GM21529 (cell line): ENCODE results near the gene COPG2.

Source experiments
- ATAC-seq: cut with Tn5 transposase; IDR thresholded peaks from one replicate; pipeline ENCODE4 v1.9.1; 2021; ENCODE audit not compliant: unreplicated experiment

Gene COPG2

GRCh38 chr7:130475776-130476175, 192.8 kb downstream of the COPG2 start:
- ATAC-seq = no peak

DNA sequence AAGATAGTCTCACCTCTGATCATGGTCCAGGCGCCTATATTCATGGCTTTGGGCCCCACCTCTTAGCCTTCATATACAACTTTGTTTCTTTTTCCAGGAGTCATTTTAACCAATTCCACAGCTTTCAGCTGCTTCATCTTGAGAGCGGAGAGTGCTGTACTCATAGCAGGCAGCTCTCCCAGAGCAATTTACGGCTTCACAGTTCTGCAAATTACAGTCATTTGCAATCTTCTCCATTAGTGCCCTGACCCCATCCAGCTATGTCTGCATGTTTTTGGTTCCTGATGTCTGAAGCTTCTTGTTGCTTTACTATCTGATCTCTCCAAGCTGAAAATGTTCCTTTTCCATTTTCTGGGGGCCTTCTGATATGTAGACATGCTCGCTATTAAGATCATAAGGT, 194.7 kb downstream of the COPG2 start:
- no peak for ATAC-seq

GRCh38 chr7:130473289-130473688, 195.3 kb downstream of the COPG2 start:
- no peak for ATAC-seq

- ATAC-seq = no peak
Measured at GRCh38 chr7:130471974-130472373, 196.6 kb downstream of the COPG2 start.

GRCh38 chr7:130468612-130469011, 199.9 kb downstream of the COPG2 start:
- ATAC-seq = no peak

- no peak for ATAC-seq
Measured at GRCh38 chr7:130463553-130464434, 204.8 kb downstream of the COPG2 start.

DNA sequence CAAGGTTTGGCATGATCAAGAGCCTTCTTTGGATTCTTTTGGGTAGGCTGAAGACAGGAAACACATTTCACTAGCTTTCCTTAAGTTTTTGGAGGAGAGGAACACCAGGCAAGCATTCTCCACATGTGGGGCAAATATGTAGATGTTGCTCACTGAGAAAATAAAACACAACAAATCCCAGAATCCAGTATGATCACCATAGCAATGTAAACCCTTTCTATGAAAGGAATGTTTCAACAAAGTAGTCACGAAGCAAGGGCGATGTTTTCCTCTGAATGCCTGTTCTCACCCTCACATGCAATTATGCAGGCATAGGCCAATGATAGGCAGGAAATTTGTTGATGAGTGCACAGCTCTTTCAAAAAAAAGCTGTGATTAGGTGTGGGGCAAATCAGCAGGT, 207.3 kb downstream of the COPG2 start:
- ATAC-seq = no peak

DNA sequence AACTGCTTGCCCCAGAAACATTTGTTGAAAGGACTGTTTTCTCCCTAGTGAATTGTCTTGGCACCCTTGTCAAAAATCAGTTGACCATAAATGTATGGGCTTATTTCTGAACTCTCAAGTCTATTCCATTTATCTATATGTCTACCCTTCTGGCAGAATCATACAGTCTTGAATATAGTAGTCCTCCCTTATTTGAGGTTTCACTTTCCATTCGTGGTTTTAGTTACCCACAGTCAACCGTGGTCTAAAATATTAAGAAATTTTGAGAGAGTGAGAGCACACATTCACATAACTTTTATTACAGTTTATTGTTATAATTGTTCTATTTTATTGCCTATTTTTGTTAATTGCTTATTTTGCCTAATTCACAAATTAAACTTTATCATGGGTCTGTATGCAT, 210.3 kb downstream of the COPG2 start:
- ATAC-seq = peak; percentile 68
